GM23338 (cell line): ENCODE results near the gene LGALSL. TPM values are rescaled to one million over a fixed set of nuclear protein-coding genes. Genes with fewer than 3 reads are reported as not detected.

Source experiments
- ATAC-seq: fragments of 200-7000 bp; cut with Tn5 transposase; 3 replicates; pipeline ENCODE4 v1.9.1; 2020
- DNase-seq: peaks from one replicate; pipeline ENCODE4 v3.0.0-alpha.2; 2015; ENCODE audit warnings: low spot score
- H2AFZ ChIP-seq: fragments of 200-600 bp; sonication (generic); 2 replicates; pipeline ENCODE4 v1.8.0; 2016; ENCODE audit warnings: antibody characterized with exemption, mild to moderate bottlenecking, moderate library complexity
- H3F3A ChIP-seq: fragments of 200-600 bp; sonication (generic); replicated peaks from 2 replicates; pipeline ENCODE4 v1.8.0; 2017; ENCODE audit warnings: antibody characterized with exemption, mixed run types, low read depth
- H3K27ac ChIP-seq: fragments of 200-600 bp; sonication (generic); 2 replicates; pipeline ENCODE4 v1.6.1; 2016; ENCODE audit warnings: low read depth
- H3K27me3 ChIP-seq: fragments of 200-600 bp; sonication (generic); 2 replicates; pipeline ENCODE4 v1.8.0; 2016; ENCODE audit warnings: mild to moderate bottlenecking, mixed run types, moderate library complexity; ENCODE audit not compliant: insufficient read depth
- H3K36me3 ChIP-seq: fragments of 200-600 bp; sonication (generic); 2 replicates; pipeline ENCODE4 v1.8.0; 2016; ENCODE audit warnings: mild to moderate bottlenecking; ENCODE audit not compliant: insufficient read depth
- H3K4me1 ChIP-seq: fragments of 200-600 bp; sonication (generic); 2 replicates; pipeline ENCODE4 v1.8.0; 2016; ENCODE audit warnings: mild to moderate bottlenecking, moderate library complexity; ENCODE audit not compliant: insufficient read depth
- H3K4me2 ChIP-seq: fragments of 200-600 bp; sonication (generic); 2 replicates; pipeline ENCODE4 v1.7.1; 2017; ENCODE audit warnings: mixed run types
- H3K4me3 ChIP-seq: fragments of 200-600 bp; sonication (generic); 2 replicates; pipeline ENCODE4 v1.6.1; 2016; ENCODE audit warnings: mixed run types
- H3K79me2 ChIP-seq: fragments of 200-600 bp; sonication (generic); replicated peaks from 2 replicates; pipeline ENCODE4 v1.8.0; 2017; ENCODE audit warnings: mild to moderate bottlenecking; ENCODE audit not compliant: insufficient read depth
- H3K9me2 ChIP-seq: fragments of 200-600 bp; sonication (generic); 2 replicates; pipeline ENCODE4 v1.8.0; 2017; ENCODE audit not compliant: insufficient read depth
- H4K20me1 ChIP-seq: fragments of 200-600 bp; sonication (generic); replicated peaks from 2 replicates; pipeline ENCODE4 v1.8.0; 2017; ENCODE audit warnings: mild to moderate bottlenecking; ENCODE audit not compliant: insufficient read depth
- H3K27ac Mint-ChIP-seq: 2 replicates; pipeline ENCODE4 v1.8.0; 2020; ENCODE audit warnings: inconsistent platforms, mild to moderate bottlenecking, moderate library complexity, mixed read lengths
- H3K27me3 Mint-ChIP-seq: 3 replicates; pipeline ENCODE4 v1.8.0; 2022; ENCODE audit warnings: low read depth, mild to moderate bottlenecking, moderate library complexity, mixed read lengths, inconsistent platforms; ENCODE audit not compliant: insufficient read depth, poor library complexity
- H3K36me3 Mint-ChIP-seq: 3 replicates; pipeline ENCODE4 v1.8.0; 2021; ENCODE audit warnings: low read depth, mild to moderate bottlenecking, inconsistent platforms, moderate library complexity, mixed read lengths
- H3K4me1 Mint-ChIP-seq: 3 replicates; pipeline ENCODE4 v1.8.0; 2020; ENCODE audit warnings: mild to moderate bottlenecking, inconsistent platforms, mixed read lengths
- H3K4me3 Mint-ChIP-seq: 3 replicates; pipeline ENCODE4 v1.8.0; 2021; ENCODE audit warnings: moderate library complexity, mild to moderate bottlenecking, inconsistent platforms, mixed read lengths
- H3K9me3 Mint-ChIP-seq: 3 replicates; pipeline ENCODE4 v1.8.0; 2020; ENCODE audit warnings: moderate library complexity, mild to moderate bottlenecking, inconsistent platforms, mixed read lengths
- CREB1 ChIP-seq: fragments of 250-450 bp; sonication (Bioruptor Pico); IDR thresholded peaks from 2 replicates; pipeline ENCODE4 v1.5.0; 2020; ENCODE audit warnings: low read depth, mild to moderate bottlenecking, moderate library complexity
- EZH2 ChIP-seq: fragments of 200-600 bp; sonication (generic); IDR thresholded peaks from one replicate; pipeline ENCODE4 v1.8.0; 2017; ENCODE audit warnings: antibody characterized with exemption, mild to moderate bottlenecking, low read depth; ENCODE audit not compliant: unreplicated experiment
- EZH2phosphoT487 ChIP-seq: fragments of 200-600 bp; sonication (generic); IDR thresholded peaks from one replicate; pipeline ENCODE4 v1.8.1; 2018; ENCODE audit warnings: antibody characterized with exemption; ENCODE audit not compliant: unreplicated experiment
- JUNB ChIP-seq: IDR thresholded peaks from one replicate; pipeline ENCODE4 v1.6.1; 2016; ENCODE audit warnings: antibody characterized with exemption; ENCODE audit not compliant: unreplicated experiment
- POLR2AphosphoS5 ChIP-seq: IDR thresholded peaks from 2 replicates; pipeline ENCODE4 v1.6.1; 2016; ENCODE audit warnings: antibody characterized with exemption, low read depth
- ZNF114 ChIP-seq: fragments of 250-450 bp; sonication (Bioruptor Pico); IDR thresholded peaks from 2 replicates; pipeline ENCODE4 v1.5.0; 2020; ENCODE audit warnings: mild to moderate bottlenecking, moderate library complexity
- ZNF331 ChIP-seq: fragments of 250-450 bp; sonication (Bioruptor Pico); IDR thresholded peaks from 2 replicates; pipeline ENCODE4 v1.5.0; 2020; ENCODE audit warnings: low read depth, mild to moderate bottlenecking, moderate library complexity
- polyA plus RNA-seq: library from polyadenylated mRNA; unstranded; fragments of >200 nt; fragmentation: Nextera tagmentation; extraction: Ambion mirVana; gene quantifications from 2 replicates; pipeline ENCODE4 v1.2.1, GENCODE V29; 2016
- total RNA-seq: library from RNA; depleted of rRNA; stranded (reverse); fragments of >200 nt; shearing (Covaris generic); gene quantifications from 2 replicates; pipeline ENCODE4 v1.2.3, GENCODE V29; 2014
- TF ChIP-seq, protein P1 (sequence below), 2 experiments: fragments of 200-600 bp in 1 of 2; sonication (generic) in 1 of 2; conservative IDR thresholded peaks; 2 replicates each; pipeline versions ENCODE4 v1.5.1 to v1.6.1; 2016 to 2017; ENCODE audit warnings: antibody characterized with exemption in 2 of 2, low read depth in 2 of 2, mild to moderate bottlenecking in 2 of 2, moderate library complexity in 1 of 2
- TF ChIP-seq, protein P2 (sequence below): IDR thresholded peaks from one replicate; pipeline ENCODE4 v1.6.1; 2018; ENCODE audit warnings: antibody characterized with exemption; ENCODE audit not compliant: unreplicated experiment
- TF ChIP-seq, protein P3 (sequence below): IDR thresholded peaks from 2 replicates; pipeline ENCODE4 v1.6.1; 2016; ENCODE audit warnings: antibody characterized with exemption

The LGALSL gene
- total and polyA plus RNA-seq, 2 experiments from 2014 or later: 20.6 to 28.4 TPM

DNA sequence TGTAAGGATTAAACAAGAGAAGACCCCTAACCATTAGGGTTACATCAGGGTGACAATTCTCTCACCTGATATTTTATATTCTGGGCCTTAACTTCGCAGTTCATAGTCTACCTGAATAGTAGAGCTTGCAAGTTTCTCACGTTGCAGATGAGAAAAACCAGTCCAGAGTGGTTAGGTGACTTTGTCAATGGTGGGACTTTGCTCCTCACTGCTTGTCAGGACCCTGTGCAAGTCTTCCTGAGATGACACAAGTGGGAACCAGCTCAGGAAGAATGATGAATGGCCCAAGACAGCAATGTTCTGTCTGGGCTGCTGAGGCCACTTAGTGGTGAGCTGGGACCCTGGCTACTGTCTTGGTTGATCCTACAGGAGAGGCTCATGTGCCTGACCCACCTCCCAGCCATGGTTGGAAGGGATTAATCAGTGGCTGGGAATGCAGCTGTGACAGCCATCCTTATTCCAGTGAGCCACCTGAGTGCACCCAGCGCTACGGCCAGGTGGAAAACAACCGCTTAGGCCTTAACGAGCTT lies 16.9 kb downstream of the LGALSL start:
- Histone ChIP-seq H3F3A (no peaks in the 10 kb centered on the region), H3K4me2 (no peak overlapping the region), H2AFZ (peak overlapping the region; percentile 52; the same call in 1 of the 2 replicates), H3K79me2 (no peaks in the 10 kb centered on the region), H3K4me1 (peaks cover 12% of the 10 kb centered on the region), H3K4me3 (no peak overlapping the region), H3K27ac (no peak overlapping the region), H3K36me3 (no peaks in the 10 kb centered on the region), H3K27me3 (no peaks in the 10 kb centered on the region), H4K20me1 (no peaks in the 10 kb centered on the region), H3K9me2 (peaks cover 3% of the 10 kb centered on the region; the same call in 1 of the 2 replicates)
- Mint-ChIP-seq H3K27me3 (peaks cover 2% of the 10 kb centered on the region), H3K36me3 (no peaks in the 10 kb centered on the region), H3K27ac (no peak overlapping the region), H3K4me3 (no peak overlapping the region), H3K4me1 (peaks cover 29% of the 10 kb centered on the region), H3K9me3 (no peaks in the 10 kb centered on the region)
- no peak for DNase-seq
- TF ChIP-seq, protein P1, sequence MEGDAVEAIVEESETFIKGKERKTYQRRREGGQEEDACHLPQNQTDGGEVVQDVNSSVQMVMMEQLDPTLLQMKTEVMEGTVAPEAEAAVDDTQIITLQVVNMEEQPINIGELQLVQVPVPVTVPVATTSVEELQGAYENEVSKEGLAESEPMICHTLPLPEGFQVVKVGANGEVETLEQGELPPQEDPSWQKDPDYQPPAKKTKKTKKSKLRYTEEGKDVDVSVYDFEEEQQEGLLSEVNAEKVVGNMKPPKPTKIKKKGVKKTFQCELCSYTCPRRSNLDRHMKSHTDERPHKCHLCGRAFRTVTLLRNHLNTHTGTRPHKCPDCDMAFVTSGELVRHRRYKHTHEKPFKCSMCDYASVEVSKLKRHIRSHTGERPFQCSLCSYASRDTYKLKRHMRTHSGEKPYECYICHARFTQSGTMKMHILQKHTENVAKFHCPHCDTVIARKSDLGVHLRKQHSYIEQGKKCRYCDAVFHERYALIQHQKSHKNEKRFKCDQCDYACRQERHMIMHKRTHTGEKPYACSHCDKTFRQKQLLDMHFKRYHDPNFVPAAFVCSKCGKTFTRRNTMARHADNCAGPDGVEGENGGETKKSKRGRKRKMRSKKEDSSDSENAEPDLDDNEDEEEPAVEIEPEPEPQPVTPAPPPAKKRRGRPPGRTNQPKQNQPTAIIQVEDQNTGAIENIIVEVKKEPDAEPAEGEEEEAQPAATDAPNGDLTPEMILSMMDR (conservative IDR thresholded peaks at IDR 0.05; ENCODE audit: low read depth in 2 of 2): peak in 1 of 2 experiments; percentile 48; a peak in 2 of 4 replicates
- TF ChIP-seq CREB1 (CRISPR knock-in tag): no peak
- ATAC-seq: peak; percentile 43; the same call in 2 of the 3 replicates

GRCh38 chr2:64471600-64471999 lies 17.6 kb downstream of the LGALSL start:
- Histone ChIP-seq H3K4me3 (no peak overlapping the region), H3F3A (no peaks in the 10 kb centered on the region), H3K36me3 (no peaks in the 10 kb centered on the region), H3K27me3 (no peaks in the 10 kb centered on the region), H3K9me2 (peaks cover 3% of the 10 kb centered on the region; the same call in 1 of the 2 replicates), H3K4me1 (peaks cover 12% of the 10 kb centered on the region), H2AFZ (peak overlapping the region; percentile 52; the same call in 1 of the 2 replicates), H3K27ac (no peak overlapping the region), H3K4me2 (no peak overlapping the region), H4K20me1 (no peaks in the 10 kb centered on the region), H3K79me2 (no peaks in the 10 kb centered on the region)
- Mint-ChIP-seq H3K27me3 (peaks cover 6% of the 10 kb centered on the region), H3K9me3 (no peaks in the 10 kb centered on the region), H3K36me3 (no peaks in the 10 kb centered on the region), H3K4me1 (peaks cover 29% of the 10 kb centered on the region), H3K27ac (no peak overlapping the region), H3K4me3 (no peak overlapping the region)
- ATAC-seq (no peak), DNase-seq (no peak)
- TF ChIP-seq, protein P2, sequence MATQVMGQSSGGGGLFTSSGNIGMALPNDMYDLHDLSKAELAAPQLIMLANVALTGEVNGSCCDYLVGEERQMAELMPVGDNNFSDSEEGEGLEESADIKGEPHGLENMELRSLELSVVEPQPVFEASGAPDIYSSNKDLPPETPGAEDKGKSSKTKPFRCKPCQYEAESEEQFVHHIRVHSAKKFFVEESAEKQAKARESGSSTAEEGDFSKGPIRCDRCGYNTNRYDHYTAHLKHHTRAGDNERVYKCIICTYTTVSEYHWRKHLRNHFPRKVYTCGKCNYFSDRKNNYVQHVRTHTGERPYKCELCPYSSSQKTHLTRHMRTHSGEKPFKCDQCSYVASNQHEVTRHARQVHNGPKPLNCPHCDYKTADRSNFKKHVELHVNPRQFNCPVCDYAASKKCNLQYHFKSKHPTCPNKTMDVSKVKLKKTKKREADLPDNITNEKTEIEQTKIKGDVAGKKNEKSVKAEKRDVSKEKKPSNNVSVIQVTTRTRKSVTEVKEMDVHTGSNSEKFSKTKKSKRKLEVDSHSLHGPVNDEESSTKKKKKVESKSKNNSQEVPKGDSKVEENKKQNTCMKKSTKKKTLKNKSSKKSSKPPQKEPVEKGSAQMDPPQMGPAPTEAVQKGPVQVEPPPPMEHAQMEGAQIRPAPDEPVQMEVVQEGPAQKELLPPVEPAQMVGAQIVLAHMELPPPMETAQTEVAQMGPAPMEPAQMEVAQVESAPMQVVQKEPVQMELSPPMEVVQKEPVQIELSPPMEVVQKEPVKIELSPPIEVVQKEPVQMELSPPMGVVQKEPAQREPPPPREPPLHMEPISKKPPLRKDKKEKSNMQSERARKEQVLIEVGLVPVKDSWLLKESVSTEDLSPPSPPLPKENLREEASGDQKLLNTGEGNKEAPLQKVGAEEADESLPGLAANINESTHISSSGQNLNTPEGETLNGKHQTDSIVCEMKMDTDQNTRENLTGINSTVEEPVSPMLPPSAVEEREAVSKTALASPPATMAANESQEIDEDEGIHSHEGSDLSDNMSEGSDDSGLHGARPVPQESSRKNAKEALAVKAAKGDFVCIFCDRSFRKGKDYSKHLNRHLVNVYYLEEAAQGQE: no peak
- TF ChIP-seq ZNF114 (CRISPR knock-in tag) (no peak), ZNF331 (CRISPR knock-in tag) (no peak), POLR2AphosphoS5 (no peak), JUNB (no peak), EZH2 (no peak), EZH2phosphoT487 (no peak), CREB1 (CRISPR knock-in tag) (no peak)
- TF ChIP-seq, protein P3, sequence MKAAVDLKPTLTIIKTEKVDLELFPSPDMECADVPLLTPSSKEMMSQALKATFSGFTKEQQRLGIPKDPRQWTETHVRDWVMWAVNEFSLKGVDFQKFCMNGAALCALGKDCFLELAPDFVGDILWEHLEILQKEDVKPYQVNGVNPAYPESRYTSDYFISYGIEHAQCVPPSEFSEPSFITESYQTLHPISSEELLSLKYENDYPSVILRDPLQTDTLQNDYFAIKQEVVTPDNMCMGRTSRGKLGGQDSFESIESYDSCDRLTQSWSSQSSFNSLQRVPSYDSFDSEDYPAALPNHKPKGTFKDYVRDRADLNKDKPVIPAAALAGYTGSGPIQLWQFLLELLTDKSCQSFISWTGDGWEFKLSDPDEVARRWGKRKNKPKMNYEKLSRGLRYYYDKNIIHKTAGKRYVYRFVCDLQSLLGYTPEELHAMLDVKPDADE: no peak
- TF ChIP-seq, protein P1 (conservative IDR thresholded peaks at IDR 0.05; ENCODE audit: low read depth in 2 of 2): no peak
